ENCODE results near the gene ACP1. TPM values are rescaled to one million over a fixed set of nuclear protein-coding genes. Genes with fewer than 3 reads are reported as not detected.

Gene ACP1
- total and polyA plus RNA-seq, 2 experiments from 2014 or later, result 189 to 281 TPM

DNA sequence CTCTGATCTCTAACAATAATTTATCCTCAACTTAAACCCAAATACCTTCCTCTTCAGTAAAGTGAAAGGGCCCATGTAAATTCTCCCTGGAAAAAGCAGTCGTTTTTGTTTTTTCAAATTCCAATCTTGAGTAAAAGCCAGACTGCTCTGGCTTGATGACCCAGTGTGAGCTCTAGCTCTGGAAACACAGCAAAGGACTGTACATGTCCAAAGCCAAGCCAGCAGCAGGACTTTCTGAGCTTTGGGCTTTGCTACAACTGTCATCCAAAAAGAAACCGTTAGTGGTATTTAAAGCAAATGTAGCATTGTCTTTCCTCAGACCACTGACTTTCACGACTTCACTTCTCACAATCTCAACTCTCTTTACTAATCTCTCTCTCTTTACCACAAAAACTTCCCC lies 26.3 kb upstream of the ACP1 start:
- no peaks in the 10 kb centered on the region for H3K36me3 ChIP-seq (ENCODE audit: insufficient read depth)
- no peak overlapping the region for H3K4me3 Mint-ChIP-seq
- H4K20me1 ChIP-seq (replicated peaks; ENCODE audit: insufficient read depth), result no peaks in the 10 kb centered on the region
- H3K27ac ChIP-seq (ENCODE audit: low read depth), result no peak overlapping the region
- H3K4me1 ChIP-seq (ENCODE audit: insufficient read depth), result peaks cover 8% of the 10 kb centered on the region
- H3K27ac Mint-ChIP-seq, result no peak overlapping the region
- no peaks in the 10 kb centered on the region for H3K27me3 ChIP-seq (ENCODE audit: insufficient read depth)
- no peak overlapping the region for H3K4me2 ChIP-seq
- TF ChIP-seq, protein P1, sequence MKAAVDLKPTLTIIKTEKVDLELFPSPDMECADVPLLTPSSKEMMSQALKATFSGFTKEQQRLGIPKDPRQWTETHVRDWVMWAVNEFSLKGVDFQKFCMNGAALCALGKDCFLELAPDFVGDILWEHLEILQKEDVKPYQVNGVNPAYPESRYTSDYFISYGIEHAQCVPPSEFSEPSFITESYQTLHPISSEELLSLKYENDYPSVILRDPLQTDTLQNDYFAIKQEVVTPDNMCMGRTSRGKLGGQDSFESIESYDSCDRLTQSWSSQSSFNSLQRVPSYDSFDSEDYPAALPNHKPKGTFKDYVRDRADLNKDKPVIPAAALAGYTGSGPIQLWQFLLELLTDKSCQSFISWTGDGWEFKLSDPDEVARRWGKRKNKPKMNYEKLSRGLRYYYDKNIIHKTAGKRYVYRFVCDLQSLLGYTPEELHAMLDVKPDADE (IDR thresholded peaks at IDR 0.05), result no peak
- H3F3A ChIP-seq (replicated peaks; ENCODE audit: low read depth), result no peaks in the 10 kb centered on the region
- H3K79me2 ChIP-seq (replicated peaks; ENCODE audit: insufficient read depth), result no peaks in the 10 kb centered on the region
- no peak overlapping the region for H2AFZ ChIP-seq
- peaks cover 5% of the 10 kb centered on the region; the same call in 1 of the 2 replicates for H3K9me2 ChIP-seq (ENCODE audit: insufficient read depth)
- ATAC-seq (no peak), DNase-seq (ENCODE audit: low spot score) (no peak)
- no peaks in the 10 kb centered on the region; the same call in 1 of the 3 replicates for H3K9me3 Mint-ChIP-seq
- peaks cover 28% of the 10 kb centered on the region for H3K36me3 Mint-ChIP-seq (ENCODE audit: low read depth)
- no peak overlapping the region for H3K4me3 ChIP-seq
- H3K4me1 Mint-ChIP-seq, result peaks cover 24% of the 10 kb centered on the region
- H3K27me3 Mint-ChIP-seq (ENCODE audit: insufficient read depth, low read depth, poor library complexity), result peaks cover 3% of the 10 kb centered on the region

DNA sequence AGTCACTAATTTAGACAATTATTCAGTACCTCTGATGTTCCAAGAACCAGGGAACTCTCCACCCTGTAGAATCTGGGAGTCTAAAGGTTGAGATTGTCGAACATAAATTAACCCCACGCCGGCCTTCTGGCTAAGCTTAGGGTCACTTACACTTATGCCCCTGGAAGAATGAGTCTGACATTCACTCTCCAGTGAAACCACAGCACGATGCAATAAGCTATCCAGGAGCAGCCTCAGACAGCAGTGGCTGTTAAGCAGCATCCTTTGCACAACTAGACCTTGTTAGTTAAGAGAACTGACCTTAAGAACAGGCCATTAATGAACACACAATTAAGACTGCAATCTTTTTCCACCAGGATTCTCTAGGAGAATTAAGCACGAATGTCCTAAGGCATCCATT lies 25.9 kb upstream of the ACP1 start:
- H3K4me3 ChIP-seq, result no peak overlapping the region
- H3F3A ChIP-seq (replicated peaks; ENCODE audit: low read depth), result no peaks in the 10 kb centered on the region
- Mint-ChIP-seq H3K4me1 (peaks cover 19% of the 10 kb centered on the region), H3K4me3 (no peak overlapping the region), H3K27me3 (ENCODE audit: insufficient read depth, low read depth, poor library complexity) (peaks cover 3% of the 10 kb centered on the region), H3K9me3 (no peaks in the 10 kb centered on the region; the same call in 1 of the 3 replicates), H3K36me3 (ENCODE audit: low read depth) (peaks cover 32% of the 10 kb centered on the region), H3K27ac (no peak overlapping the region)
- H4K20me1 ChIP-seq (replicated peaks; ENCODE audit: insufficient read depth), result no peaks in the 10 kb centered on the region
- H3K9me2 ChIP-seq (ENCODE audit: insufficient read depth), result peaks cover 5% of the 10 kb centered on the region; the same call in 1 of the 2 replicates
- peaks cover 3% of the 10 kb centered on the region for H3K4me1 ChIP-seq (ENCODE audit: insufficient read depth)
- H3K27me3 ChIP-seq (ENCODE audit: insufficient read depth), result no peaks in the 10 kb centered on the region
- ATAC-seq (no peak), DNase-seq (ENCODE audit: low spot score) (no peak)
- no peak overlapping the region for H2AFZ ChIP-seq
- H3K27ac ChIP-seq (ENCODE audit: low read depth), result no peak overlapping the region
- no peaks in the 10 kb centered on the region for H3K79me2 ChIP-seq (replicated peaks; ENCODE audit: insufficient read depth)
- H3K4me2 ChIP-seq, result no peak overlapping the region
- H3K36me3 ChIP-seq (ENCODE audit: insufficient read depth), result no peaks in the 10 kb centered on the region
- TF ChIP-seq EZH2phosphoT487 (IDR thresholded peaks at IDR 0.05; ENCODE audit: unreplicated experiment) (no peak), EZH2 (IDR thresholded peaks at IDR 0.05; ENCODE audit: low read depth, unreplicated experiment) (no peak), CREB1 (CRISPR knock-in tag; IDR thresholded peaks at IDR 0.05; ENCODE audit: low read depth) (no peak), POLR2AphosphoS5 (IDR thresholded peaks at IDR 0.05; ENCODE audit: low read depth) (no peak), NANOG (IDR thresholded peaks at IDR 0.05; ENCODE audit: borderline replicate concordance) (no peak), STAT1 (IDR thresholded peaks at IDR 0.05; ENCODE audit: unreplicated experiment) (no peak)
- TF ChIP-seq, protein P2, sequence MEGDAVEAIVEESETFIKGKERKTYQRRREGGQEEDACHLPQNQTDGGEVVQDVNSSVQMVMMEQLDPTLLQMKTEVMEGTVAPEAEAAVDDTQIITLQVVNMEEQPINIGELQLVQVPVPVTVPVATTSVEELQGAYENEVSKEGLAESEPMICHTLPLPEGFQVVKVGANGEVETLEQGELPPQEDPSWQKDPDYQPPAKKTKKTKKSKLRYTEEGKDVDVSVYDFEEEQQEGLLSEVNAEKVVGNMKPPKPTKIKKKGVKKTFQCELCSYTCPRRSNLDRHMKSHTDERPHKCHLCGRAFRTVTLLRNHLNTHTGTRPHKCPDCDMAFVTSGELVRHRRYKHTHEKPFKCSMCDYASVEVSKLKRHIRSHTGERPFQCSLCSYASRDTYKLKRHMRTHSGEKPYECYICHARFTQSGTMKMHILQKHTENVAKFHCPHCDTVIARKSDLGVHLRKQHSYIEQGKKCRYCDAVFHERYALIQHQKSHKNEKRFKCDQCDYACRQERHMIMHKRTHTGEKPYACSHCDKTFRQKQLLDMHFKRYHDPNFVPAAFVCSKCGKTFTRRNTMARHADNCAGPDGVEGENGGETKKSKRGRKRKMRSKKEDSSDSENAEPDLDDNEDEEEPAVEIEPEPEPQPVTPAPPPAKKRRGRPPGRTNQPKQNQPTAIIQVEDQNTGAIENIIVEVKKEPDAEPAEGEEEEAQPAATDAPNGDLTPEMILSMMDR (conservative IDR thresholded peaks at IDR 0.05; ENCODE audit: low read depth in 2 of 2), result no peak
- TF ChIP-seq, protein P1 (IDR thresholded peaks at IDR 0.05), result no peak
- TF ChIP-seq, protein P3, sequence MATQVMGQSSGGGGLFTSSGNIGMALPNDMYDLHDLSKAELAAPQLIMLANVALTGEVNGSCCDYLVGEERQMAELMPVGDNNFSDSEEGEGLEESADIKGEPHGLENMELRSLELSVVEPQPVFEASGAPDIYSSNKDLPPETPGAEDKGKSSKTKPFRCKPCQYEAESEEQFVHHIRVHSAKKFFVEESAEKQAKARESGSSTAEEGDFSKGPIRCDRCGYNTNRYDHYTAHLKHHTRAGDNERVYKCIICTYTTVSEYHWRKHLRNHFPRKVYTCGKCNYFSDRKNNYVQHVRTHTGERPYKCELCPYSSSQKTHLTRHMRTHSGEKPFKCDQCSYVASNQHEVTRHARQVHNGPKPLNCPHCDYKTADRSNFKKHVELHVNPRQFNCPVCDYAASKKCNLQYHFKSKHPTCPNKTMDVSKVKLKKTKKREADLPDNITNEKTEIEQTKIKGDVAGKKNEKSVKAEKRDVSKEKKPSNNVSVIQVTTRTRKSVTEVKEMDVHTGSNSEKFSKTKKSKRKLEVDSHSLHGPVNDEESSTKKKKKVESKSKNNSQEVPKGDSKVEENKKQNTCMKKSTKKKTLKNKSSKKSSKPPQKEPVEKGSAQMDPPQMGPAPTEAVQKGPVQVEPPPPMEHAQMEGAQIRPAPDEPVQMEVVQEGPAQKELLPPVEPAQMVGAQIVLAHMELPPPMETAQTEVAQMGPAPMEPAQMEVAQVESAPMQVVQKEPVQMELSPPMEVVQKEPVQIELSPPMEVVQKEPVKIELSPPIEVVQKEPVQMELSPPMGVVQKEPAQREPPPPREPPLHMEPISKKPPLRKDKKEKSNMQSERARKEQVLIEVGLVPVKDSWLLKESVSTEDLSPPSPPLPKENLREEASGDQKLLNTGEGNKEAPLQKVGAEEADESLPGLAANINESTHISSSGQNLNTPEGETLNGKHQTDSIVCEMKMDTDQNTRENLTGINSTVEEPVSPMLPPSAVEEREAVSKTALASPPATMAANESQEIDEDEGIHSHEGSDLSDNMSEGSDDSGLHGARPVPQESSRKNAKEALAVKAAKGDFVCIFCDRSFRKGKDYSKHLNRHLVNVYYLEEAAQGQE (IDR thresholded peaks at IDR 0.05; ENCODE audit: unreplicated experiment), result no peak

Data from GM23338 (cell line).